ENCODE measurements around the gene C16orf92.
A peak's percentile ranks its signal among the peaks of the same experiment; 100 is the strongest.

C16orf92 gene

DNA sequence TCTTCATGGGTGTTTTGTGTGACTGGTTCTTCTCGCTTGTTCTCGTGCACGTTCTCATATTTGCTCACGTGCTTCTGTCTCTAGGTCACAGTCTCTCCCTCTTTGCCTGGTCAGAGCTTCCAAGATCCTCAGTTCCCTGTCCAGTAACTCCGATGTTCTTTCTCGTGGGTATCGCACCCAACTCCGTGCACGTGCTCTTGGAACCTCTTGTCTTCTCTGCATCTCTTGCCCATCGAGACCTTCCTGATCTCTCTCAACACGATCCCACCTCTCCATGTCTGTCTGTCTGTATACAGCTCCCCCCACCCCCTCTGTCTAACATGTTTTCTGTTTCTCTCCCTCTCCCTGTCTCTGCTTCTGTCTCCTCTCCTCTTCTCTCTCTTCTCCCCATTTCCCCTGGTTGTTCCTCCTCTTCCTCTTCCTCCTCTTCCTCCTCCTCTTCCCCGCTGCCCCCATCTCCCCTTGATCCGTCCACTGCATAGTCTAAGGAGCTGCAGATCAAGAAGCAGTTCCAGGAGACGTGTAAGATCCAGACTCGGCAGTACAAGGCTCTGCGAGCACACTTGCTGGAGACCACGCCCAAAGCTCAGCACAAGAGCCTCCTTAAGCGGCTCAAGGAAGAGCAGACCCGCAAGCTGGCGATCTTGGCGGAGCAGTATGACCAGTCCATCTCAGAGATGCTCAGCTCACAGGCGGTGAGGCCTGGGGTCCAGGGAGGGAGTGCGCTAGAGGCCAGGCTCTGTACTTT is 33.7 kb upstream of the C16orf92 start:
- DNase-seq: no peak

DNA sequence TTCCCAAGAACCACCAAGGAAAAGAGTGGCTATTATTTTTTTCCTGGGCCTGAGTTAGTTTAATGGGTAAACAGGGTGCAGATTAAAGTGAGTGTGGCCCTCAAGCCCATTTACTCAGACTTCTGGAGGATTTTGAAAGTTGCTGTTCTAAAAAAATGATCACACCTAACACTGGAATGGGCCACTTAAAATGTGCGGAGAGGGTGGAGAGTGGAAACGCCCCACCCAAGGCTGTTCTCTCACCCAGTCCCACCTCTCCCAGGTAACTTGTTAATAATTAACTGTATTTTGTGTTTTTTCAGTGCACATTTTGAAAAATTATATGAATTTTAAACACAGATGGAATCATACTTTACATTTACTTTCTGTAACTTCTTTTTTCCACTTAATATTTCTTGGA is 33.0 kb upstream of the C16orf92 start:
- DNase-seq: no peak

DNA sequence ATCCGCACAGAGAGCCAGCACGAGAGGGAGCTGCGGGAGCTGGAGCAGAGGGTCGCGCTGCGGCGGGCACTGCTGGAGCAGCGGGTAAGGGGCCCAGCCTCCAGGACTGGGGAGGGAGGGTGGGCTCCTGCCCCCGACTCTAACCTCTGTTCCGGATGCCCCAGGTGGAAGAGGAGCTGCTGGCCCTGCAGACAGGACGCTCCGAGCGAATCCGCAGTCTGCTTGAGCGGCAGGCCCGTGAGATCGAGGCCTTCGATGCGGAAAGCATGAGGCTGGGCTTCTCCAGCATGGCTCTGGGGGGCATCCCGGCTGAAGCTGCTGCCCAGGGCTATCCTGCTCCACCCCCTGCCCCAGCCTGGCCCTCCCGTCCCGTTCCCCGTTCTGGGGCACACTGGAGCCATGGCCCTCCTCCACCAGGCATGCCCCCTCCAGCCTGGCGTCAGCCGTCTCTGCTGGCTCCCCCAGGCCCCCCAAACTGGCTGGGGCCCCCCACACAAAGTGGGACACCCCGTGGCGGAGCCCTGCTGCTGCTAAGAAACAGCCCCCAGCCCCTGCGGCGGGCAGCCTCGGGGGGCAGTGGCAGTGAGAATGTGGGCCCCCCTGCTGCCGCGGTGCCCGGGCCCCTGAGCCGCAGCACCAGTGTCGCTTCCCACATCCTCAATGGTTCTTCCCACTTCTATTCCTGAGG is 32.0 kb upstream of the C16orf92 start:
- no peak for DNase-seq

DNA sequence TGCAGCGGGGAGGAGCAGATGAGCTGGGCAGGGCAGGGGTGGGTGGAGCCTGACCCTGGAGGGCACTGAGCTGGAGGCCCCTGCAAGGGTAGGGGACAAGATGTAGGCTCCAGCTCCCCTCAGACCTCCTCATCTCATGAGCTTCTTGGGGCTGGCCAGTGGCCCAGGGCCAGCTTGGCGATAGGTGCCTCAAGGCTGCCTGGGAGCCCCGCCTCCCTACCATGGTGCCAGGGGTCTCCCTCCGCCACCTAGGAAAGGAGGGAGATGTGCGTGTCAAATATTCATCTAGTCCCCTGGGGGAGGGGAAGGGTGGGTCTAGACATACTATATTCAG is 31.5 kb upstream of the C16orf92 start:
- no peak for DNase-seq

DNA sequence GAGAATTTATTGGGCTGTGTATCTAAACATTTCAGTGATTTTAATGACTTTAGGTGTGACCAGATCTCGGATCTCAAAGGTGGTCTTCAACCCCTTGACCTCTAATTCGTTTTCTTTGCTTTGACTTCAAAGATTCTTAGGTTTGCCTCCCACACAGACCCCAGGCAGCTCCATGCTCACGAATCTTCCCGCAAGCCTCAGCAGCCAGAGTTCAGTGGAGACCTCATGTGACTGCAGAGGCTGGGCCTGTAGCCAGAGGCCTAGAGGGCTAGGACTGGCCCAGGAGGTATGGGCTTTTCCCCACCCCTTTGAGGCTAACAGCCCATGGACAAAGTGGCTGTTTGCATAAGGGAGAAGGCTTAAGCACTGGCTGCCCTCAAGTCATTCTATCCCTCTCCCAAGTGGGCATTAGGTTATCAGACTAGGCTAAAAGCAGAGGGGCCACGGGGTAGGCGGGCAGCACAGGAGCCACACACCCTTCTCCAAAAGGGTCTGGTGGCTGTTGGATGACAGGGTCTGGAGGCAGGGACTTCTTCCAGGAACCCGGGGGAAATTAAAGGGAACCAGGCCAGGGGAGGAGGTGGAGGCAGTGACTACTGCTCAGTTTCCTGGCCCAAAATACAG is 30.5 kb upstream of the C16orf92 start:
- no peak for DNase-seq

DNA sequence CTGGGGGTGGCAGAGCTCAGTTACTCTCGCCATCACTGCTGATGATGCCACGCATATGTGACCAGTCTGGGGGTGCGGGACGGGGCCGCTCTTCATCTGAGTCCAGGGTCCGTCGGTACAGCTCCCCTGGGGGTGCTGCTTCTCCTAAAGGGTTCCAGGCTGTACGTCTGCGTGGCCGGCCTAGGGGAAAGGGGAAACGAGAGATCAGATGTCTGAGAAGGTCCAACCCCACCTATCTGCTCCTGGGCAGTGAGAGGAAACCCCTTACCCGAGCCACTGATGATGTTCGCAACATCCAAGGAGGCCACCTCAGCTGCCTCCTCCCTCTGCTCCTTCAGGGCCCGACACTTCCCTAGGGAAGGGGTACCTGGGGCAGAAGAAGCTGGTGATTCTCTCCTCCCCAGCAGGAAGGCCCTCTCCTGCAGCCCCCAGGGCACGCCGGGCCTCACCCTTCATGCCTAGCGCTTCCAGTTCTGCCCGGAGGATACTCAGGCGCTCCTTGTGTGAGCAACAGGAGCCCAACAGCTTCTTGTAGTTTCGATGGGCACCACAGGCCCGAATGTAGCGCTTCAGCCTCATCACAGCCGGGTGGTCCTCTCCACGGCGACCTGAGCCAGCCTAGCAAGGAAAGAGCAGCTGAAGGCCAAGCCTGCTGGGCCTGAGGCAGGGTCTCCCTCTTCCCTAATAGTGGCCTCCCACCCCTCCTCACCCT is 29.7 kb upstream of the C16orf92 start:
- no peak for DNase-seq

DNA sequence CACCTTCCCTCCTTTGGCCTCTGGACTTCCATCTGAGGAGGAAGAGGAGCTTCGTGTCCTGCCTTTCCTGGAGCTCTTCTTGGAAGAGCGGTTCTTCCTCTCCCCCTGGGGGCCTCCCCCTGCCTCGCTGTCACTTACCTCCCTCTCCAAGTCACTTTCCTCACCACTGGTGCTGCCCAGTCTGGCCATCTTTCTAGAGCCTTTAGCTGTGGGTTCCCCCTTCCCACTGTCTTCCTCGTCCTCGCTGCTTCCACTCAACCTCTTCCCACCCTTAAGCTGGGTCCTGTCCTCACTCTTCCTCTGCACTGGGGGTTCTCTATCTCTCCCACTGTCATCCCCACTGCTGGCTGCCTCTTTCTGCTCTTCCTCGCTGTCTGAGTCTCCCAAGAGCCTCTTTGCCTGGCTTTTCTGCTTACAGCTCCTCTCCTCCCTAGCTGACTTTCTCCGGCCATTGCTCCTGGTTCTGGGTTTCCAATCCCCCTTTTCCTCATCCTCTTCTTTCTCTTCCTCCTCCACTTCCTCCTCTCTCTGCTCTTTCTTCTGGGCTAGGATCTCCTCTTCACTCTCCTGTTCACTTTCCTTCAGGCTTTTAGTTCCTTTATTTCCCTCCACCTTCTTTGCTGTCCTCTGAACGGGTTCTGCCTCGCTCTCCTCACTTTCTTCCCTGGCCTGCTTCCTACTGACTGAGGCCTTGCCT is 28.9 kb upstream of the C16orf92 start:
- no peak for DNase-seq

DNA sequence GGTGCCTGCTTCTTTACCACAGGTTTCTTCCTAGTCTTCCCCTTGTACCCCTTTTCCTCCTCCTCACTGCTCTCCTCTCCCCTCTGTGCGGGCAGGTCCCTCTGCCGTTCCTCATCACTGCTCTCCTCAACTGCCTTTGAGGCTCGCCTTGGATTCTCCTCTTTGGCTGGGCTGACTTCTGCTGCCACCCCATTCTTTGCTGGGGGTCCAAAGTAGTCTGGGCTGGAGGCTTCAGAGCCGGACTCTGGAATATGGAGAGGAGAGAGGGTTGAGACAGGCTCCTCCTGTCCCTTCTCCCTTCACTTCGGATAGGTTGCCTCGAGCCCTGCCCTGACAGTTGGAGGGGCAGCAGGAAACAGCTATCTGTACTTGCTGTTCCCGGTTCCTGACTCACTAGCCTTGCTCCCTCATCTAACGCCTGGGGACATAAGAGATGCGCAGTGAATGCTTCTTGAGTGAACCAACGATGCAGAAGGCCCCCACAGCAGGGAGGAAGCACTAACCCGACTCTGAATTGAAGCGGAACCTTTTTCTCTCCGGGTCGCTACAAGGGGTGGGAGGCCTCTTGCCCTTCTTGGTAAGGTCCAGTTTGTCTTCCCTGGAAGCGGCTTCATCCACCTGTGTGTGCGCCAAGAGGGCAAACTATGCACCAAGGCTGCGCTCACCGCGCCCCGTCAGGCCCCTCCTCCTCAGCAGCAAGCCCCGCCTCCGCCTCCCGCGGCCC is 28.2 kb upstream of the C16orf92 start:
- DNase-seq: peak; percentile 79

DNA sequence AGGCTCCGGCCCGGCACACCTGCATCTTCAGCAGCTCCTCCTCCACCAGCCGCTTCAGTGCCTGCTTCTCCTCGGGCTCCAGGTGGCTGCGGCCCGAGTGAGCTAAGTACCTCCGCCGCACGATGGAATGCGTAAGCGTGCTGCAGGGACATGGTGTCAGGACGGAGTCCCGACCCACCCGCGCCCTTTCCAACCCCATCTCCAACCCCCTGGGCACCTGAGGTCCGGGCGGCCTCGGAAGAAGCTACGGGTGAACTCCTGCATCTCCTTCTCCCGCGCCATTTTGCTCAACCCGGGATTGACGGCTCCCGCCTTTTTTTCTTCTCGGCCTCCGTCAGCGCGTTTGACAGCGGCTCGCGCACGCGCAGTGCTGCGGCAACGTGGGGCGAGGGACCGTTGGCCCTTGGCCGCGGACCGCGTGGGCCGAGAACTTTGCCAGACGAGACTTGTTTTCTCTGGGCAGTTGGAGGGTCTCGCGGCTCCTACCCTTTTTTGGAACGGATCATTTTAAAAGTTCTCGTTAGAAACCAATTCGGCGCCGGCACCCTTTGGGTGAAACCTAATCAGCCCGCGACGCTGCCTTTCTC is 27.6 kb upstream of the C16orf92 start, which contains the start of gene HIRIP3:
HIRIP3 (minus strand) TSS at position 294 of the 587 bp plus-strand sequence; CDS start at position 282, 12 bp downstream.
- DNase-seq: peak; percentile 88

DNA sequence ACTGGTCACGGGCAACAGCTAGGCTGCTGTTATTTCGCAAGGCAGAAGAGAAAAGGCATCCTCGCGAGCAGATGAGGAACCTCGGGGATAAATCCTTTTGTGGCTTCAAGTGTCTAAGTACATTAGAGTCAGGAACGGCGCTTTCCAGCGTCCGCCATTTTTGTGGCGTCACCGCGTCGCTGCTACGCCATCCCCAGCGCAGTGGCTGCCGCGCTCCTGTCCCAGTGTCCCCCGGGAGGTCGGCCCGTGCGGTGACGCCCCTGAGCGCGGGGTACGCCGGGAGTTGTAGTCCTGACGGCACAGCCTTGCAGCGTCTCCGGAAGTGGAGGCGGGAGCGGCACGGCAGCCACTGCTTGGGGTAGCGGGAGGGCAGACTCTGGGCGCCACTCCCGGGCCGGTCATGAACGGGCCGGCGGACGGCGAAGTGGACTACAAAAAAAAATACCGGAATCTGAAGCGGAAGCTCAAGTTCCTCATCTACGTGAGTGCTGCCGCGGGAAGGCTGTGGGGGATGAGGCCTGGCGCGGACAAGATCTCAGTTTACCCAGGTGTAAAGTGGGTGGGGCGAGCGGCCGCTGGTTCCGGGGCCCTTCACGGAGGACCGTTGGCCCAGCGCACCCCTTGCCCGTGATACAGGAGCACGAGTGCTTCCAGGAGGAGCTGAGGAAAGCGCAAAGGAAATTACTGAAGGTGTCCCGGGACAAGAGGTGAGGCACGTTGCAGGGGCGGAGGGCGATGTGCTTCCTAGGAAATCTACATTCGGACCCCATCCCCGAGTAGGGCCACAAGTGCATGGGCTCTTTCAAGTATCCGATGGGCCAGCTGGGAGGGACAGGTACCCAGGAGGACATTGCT is 26.9 kb upstream of the C16orf92 start, which contains the start of gene INO80E:
INO80E (plus strand) TSS at position 331 of the 855 bp plus-strand sequence; CDS start at position 401, 70 bp downstream.
- peak; percentile 99 for DNase-seq

DNA sequence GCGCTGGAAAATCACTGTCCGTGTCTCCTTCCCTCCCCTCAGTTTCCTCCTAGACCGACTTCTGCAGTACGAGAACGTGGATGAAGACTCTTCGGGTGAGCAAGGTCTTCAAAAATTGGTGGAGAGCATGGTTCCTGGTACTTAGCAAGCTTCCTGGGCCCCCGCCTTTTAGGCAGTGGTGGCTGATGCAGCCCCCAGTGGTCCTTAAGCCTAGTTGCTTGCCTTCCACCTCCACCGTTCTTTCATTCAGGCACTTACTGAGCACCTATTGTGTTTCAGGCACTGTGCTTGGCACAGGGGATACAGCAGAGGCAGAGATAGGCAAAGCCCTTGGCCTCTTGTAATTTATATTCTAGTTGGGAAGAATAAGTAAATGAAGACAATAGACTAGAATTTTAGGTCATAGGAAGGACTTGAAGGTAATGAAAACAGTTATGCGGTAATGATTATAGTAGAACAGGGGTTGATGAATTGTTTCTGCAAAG is 26.2 kb upstream of the C16orf92 start:
- no peak for DNase-seq

DNA sequence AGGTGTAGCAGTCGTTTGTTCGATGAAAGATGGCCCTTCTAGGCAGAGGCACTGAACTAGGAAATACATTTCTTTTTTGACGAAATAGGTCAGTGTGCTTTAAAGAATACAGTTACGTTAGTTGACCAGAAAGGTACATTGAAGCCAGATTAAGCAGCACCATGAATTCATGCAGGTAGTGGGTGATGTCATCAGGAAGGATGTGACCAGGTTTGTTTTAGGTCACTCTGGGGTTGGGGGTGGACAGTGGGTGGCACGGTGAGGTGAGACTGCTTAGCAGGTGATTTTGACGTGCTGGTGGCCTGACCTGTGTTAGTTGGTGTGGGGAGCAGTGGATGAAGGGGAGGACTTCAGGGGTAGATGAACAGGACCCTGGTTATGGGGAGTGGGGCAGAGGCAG is 23.4 kb upstream of the C16orf92 start:
- DNase-seq: no peak

DNA sequence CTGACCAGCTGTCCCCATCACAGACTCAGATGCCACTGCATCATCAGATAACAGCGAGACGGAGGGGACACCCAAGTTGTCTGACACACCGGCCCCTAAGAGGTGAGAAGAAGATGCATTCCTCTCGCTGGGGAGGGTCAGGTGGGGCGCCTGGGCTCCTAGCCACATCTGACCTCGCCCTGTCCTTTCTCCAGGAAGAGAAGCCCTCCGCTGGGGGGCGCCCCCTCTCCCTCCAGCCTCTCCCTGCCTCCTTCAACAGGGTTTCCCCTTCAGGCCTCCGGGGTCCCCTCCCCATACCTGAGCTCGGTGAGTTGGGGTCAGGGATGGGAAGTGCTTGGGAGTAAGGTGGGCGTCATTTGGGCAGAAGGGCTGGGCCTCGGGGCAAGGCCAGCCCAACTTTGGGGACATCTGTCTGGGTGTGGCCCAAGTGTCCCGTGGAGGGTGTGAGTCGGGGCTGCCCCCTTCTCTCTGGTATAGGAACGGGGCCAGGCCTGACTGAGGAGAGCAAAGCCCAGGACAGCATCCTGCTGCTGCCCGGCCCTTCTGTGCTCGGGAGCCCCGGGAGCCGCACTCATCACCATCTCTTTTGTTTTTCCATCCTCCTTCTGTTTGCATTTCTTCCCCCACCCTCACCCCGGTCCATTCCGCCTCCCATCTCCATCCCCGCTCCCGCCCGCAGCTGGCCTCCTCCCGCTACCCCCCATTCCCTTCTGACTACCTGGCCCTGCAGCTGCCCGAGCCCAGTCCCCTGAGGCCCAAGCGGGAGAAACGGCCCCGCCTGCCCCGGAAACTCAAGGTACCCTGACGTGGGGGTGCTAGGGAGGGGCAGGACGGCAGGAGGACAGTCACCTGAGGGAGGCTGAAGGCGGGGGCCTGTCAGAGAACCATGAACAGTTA is 22.0 kb upstream of the C16orf92 start:
- DNase-seq: no peak

DNA sequence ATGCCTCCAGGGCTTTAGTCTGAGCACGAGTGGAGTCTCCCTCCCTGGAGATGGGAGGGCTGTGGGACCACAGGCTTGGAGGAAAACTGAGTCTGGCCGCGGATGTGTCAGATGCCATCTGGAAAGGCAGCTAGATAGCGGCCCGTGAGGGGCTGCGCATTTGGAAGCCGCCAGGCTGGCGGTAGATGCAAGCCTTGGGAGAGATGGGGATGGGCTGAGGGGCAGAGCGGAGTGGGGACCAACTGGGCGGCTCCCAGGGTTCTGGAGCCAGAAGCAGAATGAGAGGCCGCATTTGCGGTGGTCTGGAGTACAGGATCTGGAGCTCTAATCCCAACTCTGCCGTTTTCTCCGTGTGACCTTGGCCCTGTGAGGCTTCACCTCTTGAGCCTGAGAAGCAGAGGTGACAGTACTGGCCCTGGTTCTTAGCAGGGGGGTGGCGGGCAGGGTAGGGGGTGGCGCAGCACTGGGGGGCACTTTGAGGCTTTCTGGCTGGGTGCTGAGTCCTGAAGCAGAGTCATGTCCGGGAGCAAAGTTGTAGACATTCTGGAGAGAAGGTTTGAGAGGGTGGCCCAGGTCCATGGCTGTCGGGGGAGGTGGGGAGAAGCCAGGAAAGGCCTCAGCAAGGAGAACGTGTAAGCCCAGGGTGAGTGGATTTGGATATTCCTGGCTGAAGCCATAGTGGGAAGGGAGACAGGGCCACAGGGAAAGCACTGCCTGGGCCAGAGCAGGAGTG is 20.2 kb upstream of the C16orf92 start:
- DNase-seq: no peak

DNA sequence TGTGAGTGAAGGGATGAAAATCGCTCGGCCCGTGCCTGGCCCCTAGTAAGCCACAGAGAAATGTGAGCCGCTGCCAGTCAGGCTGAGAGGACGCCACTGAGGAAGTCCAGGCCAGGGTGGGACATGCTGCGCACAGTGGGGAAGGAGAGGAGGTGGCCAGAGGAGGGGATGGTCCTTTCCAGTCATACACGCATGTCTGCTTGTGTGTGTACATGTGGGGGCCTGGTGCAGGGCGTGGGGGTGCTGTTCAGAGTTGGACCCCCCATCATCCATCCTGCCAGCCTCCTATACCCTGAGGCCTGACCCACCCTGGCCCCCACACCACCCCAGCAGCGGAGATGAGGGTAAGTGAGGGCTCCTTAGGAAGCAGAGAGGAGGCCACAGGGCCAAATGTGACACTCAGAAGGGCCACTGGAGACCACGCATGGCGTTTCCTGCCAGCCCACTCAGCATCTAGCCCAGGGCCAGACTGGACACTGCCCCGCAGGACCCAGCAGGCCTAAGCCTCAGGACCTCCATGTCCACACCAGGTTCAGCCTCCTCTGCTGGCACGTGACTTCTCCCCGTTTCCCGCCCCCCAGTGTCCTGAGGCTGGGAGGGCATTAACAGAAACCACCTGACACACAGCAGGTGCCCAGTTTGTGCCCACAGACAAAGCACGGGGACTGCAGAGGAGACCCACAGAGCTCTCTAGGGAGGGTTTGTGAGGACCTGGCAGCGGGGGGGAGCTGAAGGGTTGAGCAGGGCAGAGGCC is 19.2 kb upstream of the C16orf92 start:
- no peak for DNase-seq

DNA sequence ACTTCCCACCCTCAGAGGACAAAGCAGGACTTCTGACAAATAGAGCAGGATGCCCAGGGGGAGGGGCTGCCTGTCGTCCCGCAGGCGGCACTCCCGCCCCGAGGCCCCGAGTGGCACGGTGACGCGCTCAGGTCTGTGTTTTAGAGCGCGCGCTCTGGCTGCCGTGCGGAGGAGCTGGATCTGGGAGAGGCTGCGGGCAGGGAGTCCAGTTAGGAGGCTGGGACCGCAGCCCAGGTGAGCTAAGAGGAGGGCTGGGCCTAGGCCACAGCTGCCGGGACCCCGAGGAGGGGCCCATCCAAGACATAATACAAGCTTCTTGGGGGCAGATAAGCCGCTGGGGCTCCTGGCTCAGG is 18.6 kb upstream of the C16orf92 start:
- DNase-seq: no peak

DNA sequence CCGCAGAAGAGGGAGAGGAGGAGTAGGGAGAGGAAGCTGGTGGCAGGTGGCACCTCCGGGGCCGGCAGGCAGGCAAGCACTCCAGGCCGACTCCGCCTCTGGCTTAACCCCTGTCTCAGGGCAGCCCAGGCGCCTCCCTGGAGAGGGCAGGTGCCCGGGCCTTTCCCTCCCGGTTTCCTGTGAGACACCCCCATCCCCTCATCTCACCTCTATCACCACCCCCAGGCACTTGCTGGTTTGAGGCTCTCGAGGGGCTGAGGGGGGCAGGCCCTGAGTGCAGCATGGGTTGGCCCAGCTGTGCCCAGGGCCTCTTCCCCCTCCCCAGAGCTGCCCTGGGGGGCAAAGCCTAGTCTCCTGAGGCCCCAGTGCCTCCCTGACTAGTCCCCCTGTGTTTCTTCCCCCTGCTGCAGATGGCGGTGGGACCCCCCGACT is 18.2 kb upstream of the C16orf92 start:
- DNase-seq: no peak

Measured in activated CD4-positive, CD25-positive, alpha-beta regulatory T cell treated with anti-CD3 and anti-CD28 coated beads, Interleukin-2, amount 50 U/mL, for 72 hours (primary cell).